ENCODE data around the gene ACTR8. TPM values are rescaled to one million over a fixed set of nuclear protein-coding genes. Genes with fewer than 3 reads are reported as not detected.

Gene ACTR8
- total RNA-seq, 1 experiment from 2014 or later: 21.1 TPM

DNA sequence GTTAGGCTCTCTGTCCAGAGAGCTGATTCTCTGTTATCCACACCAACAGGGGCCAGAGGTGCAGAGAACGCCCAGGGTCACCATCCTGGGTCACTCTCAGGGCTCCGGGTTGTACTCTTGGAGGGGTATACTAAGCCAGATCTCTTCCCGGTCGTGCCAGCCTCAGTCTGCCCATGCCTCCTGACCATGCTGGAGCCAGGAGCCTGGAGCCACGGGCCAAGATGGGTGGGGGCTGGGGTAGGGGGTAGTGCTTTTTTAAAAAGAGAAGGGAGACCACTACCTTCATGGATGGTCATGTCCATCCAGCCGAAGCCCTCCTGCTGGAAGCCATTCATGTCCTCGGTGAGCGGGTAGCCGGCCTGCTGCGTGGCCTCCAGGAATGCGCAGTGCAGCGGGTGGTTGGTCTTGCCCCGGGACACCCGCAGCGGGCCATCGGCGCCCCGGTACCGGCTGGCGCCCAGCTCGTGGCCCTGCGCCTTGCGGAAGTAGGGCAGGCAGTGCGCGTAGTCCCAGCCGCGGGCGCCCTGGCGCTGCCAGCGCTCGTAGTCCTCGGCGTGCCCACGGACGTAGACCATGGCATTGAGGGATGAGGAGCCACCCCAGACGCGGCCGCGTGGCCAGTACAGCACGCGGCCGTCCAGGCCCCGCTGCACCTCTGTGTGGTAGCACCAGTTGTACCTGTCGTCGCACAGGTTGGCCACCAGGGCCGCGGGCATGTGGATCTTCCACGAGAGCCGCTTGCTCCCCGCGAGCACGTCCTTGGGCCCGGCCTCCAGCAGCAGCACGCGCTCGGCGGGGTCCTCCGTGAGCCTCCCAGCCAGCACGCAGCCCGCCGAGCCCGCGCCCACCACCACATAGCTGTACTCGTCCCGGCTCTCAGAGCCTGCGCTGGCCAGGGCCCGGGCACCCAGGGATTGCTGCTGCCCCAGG is 58.7 kb downstream of the ACTR8 start:
- CTCF ChIA-PET: no interaction called here
- Histone ChIP-seq H3K27ac (ENCODE audit: low read depth, low read length, poor library complexity, severe bottlenecking) (no peak overlapping the region), H3K4me3 (ENCODE audit: low read depth, low read length, poor library complexity, severe bottlenecking) (no peak overlapping the region), H3K9me3 (ENCODE audit: low read depth, low read length, poor library complexity, severe bottlenecking) (no peaks in the 10 kb centered on the region), H3K36me3 (ENCODE audit: insufficient read depth, low read length, poor library complexity, severe bottlenecking) (no peaks in the 10 kb centered on the region), H3K27me3 (replicated peaks; ENCODE audit: insufficient read depth, low read depth, low read length, poor library complexity) (no peaks in the 10 kb centered on the region), H3K4me1 (ENCODE audit: insufficient read depth, low read length, poor library complexity, severe bottlenecking) (no peaks in the 10 kb centered on the region)
- TF ChIP-seq, protein P1, sequence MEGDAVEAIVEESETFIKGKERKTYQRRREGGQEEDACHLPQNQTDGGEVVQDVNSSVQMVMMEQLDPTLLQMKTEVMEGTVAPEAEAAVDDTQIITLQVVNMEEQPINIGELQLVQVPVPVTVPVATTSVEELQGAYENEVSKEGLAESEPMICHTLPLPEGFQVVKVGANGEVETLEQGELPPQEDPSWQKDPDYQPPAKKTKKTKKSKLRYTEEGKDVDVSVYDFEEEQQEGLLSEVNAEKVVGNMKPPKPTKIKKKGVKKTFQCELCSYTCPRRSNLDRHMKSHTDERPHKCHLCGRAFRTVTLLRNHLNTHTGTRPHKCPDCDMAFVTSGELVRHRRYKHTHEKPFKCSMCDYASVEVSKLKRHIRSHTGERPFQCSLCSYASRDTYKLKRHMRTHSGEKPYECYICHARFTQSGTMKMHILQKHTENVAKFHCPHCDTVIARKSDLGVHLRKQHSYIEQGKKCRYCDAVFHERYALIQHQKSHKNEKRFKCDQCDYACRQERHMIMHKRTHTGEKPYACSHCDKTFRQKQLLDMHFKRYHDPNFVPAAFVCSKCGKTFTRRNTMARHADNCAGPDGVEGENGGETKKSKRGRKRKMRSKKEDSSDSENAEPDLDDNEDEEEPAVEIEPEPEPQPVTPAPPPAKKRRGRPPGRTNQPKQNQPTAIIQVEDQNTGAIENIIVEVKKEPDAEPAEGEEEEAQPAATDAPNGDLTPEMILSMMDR (conservative IDR thresholded peaks at IDR 0.05; ENCODE audit: low read depth, low read length): no peak
- TF ChIP-seq EZH2 (IDR thresholded peaks at IDR 0.05; ENCODE audit: borderline replicate concordance, low read depth, low read length, poor library complexity, severe bottlenecking): no peak
- DNase-seq (ENCODE audit: low spot score): no peak
- intact Hi-C loops (cut with micrococcal nuclease; ENCODE audit: unreplicated experiment): no loop called here
- POLR2A ChIA-PET (ENCODE audit: low non-redundant PET): no interaction called here
- no TSS peak for BruUV-seq (replicated peaks)

DNA sequence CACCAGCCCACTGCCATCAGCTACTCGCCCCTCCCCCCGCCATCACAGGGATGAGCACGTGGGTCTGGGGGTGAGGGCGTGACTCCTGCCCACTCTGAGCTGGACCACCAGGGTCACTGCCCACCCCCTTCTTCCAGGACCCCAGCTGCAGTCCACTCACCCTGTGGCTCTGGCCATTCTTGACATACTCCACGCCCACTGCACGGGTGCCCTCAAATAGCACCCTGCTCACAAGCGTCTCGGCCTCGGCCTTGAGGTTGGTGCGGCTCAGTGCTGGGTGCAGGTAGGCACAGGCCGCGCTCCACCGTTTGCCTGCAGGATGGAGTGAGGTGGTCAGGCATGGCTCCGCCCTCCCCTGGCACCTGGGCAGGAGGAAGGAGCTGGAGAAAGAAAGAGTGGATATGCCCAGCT is 59.6 kb downstream of the ACTR8 start:
- BruUV-seq (replicated peaks): no TSS peak
- Histone ChIP-seq H3K27me3 (replicated peaks; ENCODE audit: insufficient read depth, low read depth, low read length, poor library complexity) (no peaks in the 10 kb centered on the region), H3K4me3 (ENCODE audit: low read depth, low read length, poor library complexity, severe bottlenecking) (no peak overlapping the region), H3K36me3 (ENCODE audit: insufficient read depth, low read length, poor library complexity, severe bottlenecking) (no peaks in the 10 kb centered on the region), H3K27ac (ENCODE audit: low read depth, low read length, poor library complexity, severe bottlenecking) (no peak overlapping the region), H3K9me3 (ENCODE audit: low read depth, low read length, poor library complexity, severe bottlenecking) (no peaks in the 10 kb centered on the region), H3K4me1 (ENCODE audit: insufficient read depth, low read length, poor library complexity, severe bottlenecking) (no peaks in the 10 kb centered on the region)
- ChIA-PET POLR2A (ENCODE audit: low non-redundant PET) (no interaction called here), CTCF (no interaction called here)
- DNase-seq (ENCODE audit: low spot score): no peak
- no peak for TF ChIP-seq EZH2 (IDR thresholded peaks at IDR 0.05; ENCODE audit: borderline replicate concordance, low read depth, low read length, poor library complexity, severe bottlenecking)
- TF ChIP-seq, protein P1 (conservative IDR thresholded peaks at IDR 0.05; ENCODE audit: low read depth, low read length): no peak
- intact Hi-C loops (cut with micrococcal nuclease; ENCODE audit: unreplicated experiment): no loop called here

DNA sequence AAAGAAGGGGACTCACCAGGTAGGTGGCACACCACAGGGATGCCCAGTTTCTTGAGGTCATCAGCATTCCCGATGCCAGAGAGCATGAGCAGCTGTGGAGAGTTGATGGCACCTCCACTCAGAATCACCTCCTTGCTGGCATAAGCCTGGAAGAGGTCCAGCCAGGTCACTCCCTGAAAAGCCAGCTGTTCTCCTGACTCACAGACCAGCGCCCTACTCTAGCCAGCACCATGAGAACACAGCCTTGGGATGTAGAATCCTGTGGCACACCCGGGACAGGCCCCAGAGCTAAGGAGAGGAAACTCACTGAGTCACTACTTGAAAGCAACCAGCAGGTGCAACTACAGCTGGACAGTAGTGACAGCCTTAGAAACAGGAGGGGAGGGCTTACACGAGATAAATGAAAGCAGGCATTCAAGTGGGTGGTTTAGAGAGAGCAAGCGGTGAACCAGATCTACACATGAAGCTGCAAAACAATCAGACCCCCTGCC is 60.3 kb downstream of the ACTR8 start:
- Histone ChIP-seq H3K9me3 (ENCODE audit: low read depth, low read length, poor library complexity, severe bottlenecking) (no peaks in the 10 kb centered on the region), H3K4me3 (ENCODE audit: low read depth, low read length, poor library complexity, severe bottlenecking) (no peak overlapping the region), H3K36me3 (ENCODE audit: insufficient read depth, low read length, poor library complexity, severe bottlenecking) (no peaks in the 10 kb centered on the region), H3K4me1 (ENCODE audit: insufficient read depth, low read length, poor library complexity, severe bottlenecking) (no peaks in the 10 kb centered on the region), H3K27me3 (replicated peaks; ENCODE audit: insufficient read depth, low read depth, low read length, poor library complexity) (no peaks in the 10 kb centered on the region), H3K27ac (ENCODE audit: low read depth, low read length, poor library complexity, severe bottlenecking) (no peak overlapping the region)
- TF ChIP-seq, protein P1 (conservative IDR thresholded peaks at IDR 0.05; ENCODE audit: low read depth, low read length): no peak
- no TSS peak for BruUV-seq (replicated peaks)
- no peak for DNase-seq (ENCODE audit: low spot score)
- intact Hi-C loops (cut with micrococcal nuclease; ENCODE audit: unreplicated experiment): no loop called here
- CTCF ChIA-PET: no interaction called here
- POLR2A ChIA-PET (ENCODE audit: low non-redundant PET): no interaction called here

All from A673 (cell line).